ENCODE results near the gene SPEF1.

SPEF1 gene

DNA sequence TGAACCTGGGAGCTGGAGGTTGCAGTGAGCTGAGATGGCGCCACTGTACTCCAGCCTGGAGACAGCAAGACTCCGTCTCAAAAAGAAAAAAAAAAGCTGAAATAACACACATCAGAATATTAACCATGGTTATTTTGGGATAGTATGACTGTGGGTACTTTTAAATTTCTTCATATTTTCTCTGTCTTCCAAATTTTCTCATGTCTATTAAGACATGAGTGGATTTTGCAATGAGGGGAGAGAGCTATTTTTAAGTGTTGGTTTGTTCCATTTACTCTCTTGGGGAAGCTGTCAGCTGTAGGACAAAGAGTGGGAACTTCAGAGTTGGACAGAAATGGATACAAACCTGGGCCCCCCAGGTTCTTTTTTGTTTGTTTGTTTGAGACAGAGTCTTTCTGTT, 24.0 kb downstream of the SPEF1 start:
- no peak overlapping the region for H3K9ac ChIP-seq

DNA sequence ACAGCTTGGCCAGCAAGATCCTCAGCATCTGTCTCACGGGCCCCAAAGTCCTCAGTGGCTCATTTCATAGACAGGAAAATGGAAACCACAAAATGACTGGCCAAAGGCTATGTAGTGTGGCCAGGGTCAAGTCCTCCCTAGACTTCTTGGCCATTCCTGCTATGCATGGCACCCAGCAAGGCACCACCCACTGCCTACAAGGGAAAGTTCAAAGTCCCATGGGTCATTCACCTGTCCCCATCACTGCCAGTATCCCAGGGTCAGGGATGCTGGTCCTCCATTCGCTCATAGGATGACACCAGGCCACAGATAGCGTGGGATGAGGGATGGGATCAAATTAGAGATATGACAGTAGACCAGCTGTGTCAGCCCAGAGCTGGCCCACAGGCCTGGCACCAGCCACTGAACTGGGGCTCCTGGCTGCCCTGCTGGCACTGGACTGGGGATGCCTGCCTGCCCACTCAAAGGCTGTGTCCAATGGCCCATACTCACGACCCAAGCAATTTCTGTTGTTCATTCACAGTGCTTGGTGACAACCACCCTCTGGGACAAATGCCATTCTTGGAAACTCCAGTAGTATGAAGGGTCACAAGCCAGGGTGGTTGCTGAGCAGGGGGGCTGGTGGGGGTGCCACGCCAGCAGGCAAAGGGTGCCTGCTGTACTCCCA, 25.3 kb downstream of the SPEF1 start:
- no peaks in the 10 kb centered on the region for H3K79me2 ChIP-seq (ENCODE audit: insufficient read depth, low read depth)
- H3K4me2 ChIP-seq = no peak overlapping the region
- no peaks in the 10 kb centered on the region for H3K27me3 ChIP-seq (ENCODE audit: insufficient read depth, low read depth)
- no peaks in the 10 kb centered on the region for H3K36me3 ChIP-seq (ENCODE audit: insufficient read depth)
- H3K27ac ChIP-seq = no peak overlapping the region
- H4K20me1 ChIP-seq (ENCODE audit: insufficient read depth) = no peaks in the 10 kb centered on the region
- no peak overlapping the region for H2AFZ ChIP-seq (ENCODE audit: low read depth)
- no peak overlapping the region for H3K4me3 ChIP-seq (IDR thresholded peaks at IDR 0.05; ENCODE audit: insufficient read depth, low read depth, low read length)
- no peak for TF ChIP-seq CTCF (conservative IDR thresholded peaks at IDR 0.05; ENCODE audit: low read depth, low read length)
- H3K4me1 ChIP-seq (ENCODE audit: low read depth, poor library complexity, severe bottlenecking) = no peaks in the 10 kb centered on the region
- H3K9ac ChIP-seq = no peak overlapping the region

More for the DNA sequence above, 24.0 kb downstream of the SPEF1 start:
- H3K79me2 ChIP-seq (ENCODE audit: insufficient read depth, low read depth) = no peaks in the 10 kb centered on the region
- H3K27ac ChIP-seq = no peak overlapping the region
- no peak overlapping the region for H2AFZ ChIP-seq (ENCODE audit: low read depth)
- no peaks in the 10 kb centered on the region for H3K27me3 ChIP-seq (ENCODE audit: insufficient read depth, low read depth)
- no peaks in the 10 kb centered on the region for H3K36me3 ChIP-seq (ENCODE audit: insufficient read depth)
- H3K4me2 ChIP-seq = no peak overlapping the region
- no peak for TF ChIP-seq CTCF (conservative IDR thresholded peaks at IDR 0.05; ENCODE audit: low read depth, low read length)
- no peaks in the 10 kb centered on the region for H3K4me1 ChIP-seq (ENCODE audit: low read depth, poor library complexity, severe bottlenecking)
- no peak overlapping the region for H3K4me3 ChIP-seq (IDR thresholded peaks at IDR 0.05; ENCODE audit: insufficient read depth, low read depth, low read length)
- H4K20me1 ChIP-seq (ENCODE audit: insufficient read depth) = no peaks in the 10 kb centered on the region

DNA sequence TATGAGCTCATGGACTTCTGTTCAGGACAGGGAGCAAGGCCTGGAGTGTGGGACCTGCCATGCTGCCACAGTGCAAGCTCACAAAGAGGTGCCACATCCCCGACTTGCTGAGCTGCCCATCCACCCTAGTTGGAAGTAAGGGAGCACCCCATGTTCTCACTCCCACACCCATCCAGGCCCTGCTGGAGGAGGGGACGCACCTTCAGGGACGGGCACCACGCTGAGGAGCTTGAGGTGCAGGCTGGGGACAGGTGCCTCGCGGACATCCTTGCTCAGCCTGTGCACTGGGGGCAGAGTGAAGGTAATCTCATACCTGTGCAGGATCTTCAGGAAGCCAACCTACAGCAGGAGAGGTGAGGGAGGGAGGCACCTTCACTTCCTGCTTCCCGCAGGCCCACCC, 26.0 kb downstream of the SPEF1 start:
- Histone ChIP-seq H3K9ac (no peak overlapping the region), H3K4me2 (no peak overlapping the region), H3K36me3 (ENCODE audit: insufficient read depth) (no peaks in the 10 kb centered on the region), H3K4me3 (IDR thresholded peaks at IDR 0.05; ENCODE audit: insufficient read depth, low read depth, low read length) (no peak overlapping the region), H3K4me1 (ENCODE audit: low read depth, poor library complexity, severe bottlenecking) (no peaks in the 10 kb centered on the region), H4K20me1 (ENCODE audit: insufficient read depth) (no peaks in the 10 kb centered on the region), H3K27ac (no peak overlapping the region), H3K79me2 (ENCODE audit: insufficient read depth, low read depth) (no peaks in the 10 kb centered on the region), H2AFZ (ENCODE audit: low read depth) (no peak overlapping the region), H3K27me3 (ENCODE audit: insufficient read depth, low read depth) (no peaks in the 10 kb centered on the region)
- no peak for TF ChIP-seq CTCF (conservative IDR thresholded peaks at IDR 0.05; ENCODE audit: low read depth, low read length)

DNA sequence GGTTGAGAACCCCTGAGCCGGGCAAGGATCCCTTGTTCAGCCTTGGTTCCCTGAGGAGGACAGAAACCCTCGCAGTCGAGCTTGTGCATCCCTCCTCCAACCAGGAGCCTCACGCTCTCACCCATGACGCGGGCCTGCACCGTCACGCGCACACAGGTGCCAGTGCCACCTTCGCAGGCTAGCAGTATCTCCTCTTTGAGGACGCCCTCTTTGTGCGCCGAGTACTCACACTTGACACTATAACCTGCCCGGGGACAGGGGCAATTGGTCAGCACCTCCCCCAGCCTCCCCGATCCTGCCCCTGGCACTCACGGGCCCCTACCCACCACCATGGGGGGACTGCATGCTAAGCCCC, 27.0 kb downstream of the SPEF1 start:
- TF ChIP-seq CTCF (conservative IDR thresholded peaks at IDR 0.05; ENCODE audit: low read depth, low read length) = no peak
- Histone ChIP-seq H3K27ac (no peak overlapping the region), H3K4me1 (ENCODE audit: low read depth, poor library complexity, severe bottlenecking) (no peaks in the 10 kb centered on the region), H3K4me2 (no peak overlapping the region), H4K20me1 (ENCODE audit: insufficient read depth) (no peaks in the 10 kb centered on the region), H3K9ac (no peak overlapping the region), H2AFZ (ENCODE audit: low read depth) (no peak overlapping the region), H3K4me3 (IDR thresholded peaks at IDR 0.05; ENCODE audit: insufficient read depth, low read depth, low read length) (no peak overlapping the region), H3K79me2 (ENCODE audit: insufficient read depth, low read depth) (no peaks in the 10 kb centered on the region), H3K27me3 (ENCODE audit: insufficient read depth, low read depth) (no peaks in the 10 kb centered on the region), H3K36me3 (ENCODE audit: insufficient read depth) (no peaks in the 10 kb centered on the region)
